Breast epithelium (tissue), 3 donors: ENCODE measurements around the gene RNLS.

Experiments used
- POLR2A ChIP-seq: fragments of 450-650 bp; IDR thresholded peaks from one replicate; pipeline ENCODE4 v1.6.1; 2016; ENCODE audit warnings: antibody characterized with exemption, mild to moderate bottlenecking, moderate library complexity
- POLR2AphosphoS5 ChIP-seq, 3 donors: sonication (generic); formaldehyde crosslinking; IDR thresholded peaks; one replicate each; pipeline ENCODE4 v1.6.1; 2017; ENCODE audit warnings: antibody characterized with exemption in 3 of 3

DNA sequence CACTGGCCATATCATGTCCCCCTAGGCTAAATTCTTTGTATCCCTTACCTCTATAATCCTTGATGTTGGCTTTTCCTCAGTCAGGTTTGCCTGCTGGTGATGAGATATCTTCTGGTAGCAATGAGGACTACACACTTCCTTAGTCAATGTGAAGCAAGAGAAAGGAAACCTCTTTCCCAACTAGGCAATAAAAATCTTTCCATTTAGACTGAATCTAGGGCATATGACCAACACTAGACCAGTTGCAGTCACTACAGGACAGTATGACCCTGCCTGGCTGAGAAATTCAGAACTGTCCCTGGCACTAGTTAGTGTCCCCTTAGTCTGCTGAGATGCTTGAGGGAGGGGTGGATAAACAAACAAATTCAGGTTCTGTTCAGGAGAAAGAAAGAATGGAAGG is 142.6 kb downstream of the RNLS start:
- TF ChIP-seq POLR2AphosphoS5 (IDR thresholded peaks at IDR 0.05) = no peak
- no peak for TF ChIP-seq POLR2A
